HG02870 (cell line): Measurements from ENCODE around the gene ACTA1.
"Not testable (repeated sequence)": the region's sequence is repeated elsewhere in the genome, so short reads cannot be mapped to it uniquely, and the experiment has no call there.

Experiments
- ATAC-seq: cut with Tn5 transposase; IDR thresholded peaks from one replicate; pipeline ENCODE4 v1.9.1; 2021; ENCODE audit warnings: mild to moderate bottlenecking, moderate library complexity; ENCODE audit not compliant: unreplicated experiment

Gene ACTA1

DNA sequence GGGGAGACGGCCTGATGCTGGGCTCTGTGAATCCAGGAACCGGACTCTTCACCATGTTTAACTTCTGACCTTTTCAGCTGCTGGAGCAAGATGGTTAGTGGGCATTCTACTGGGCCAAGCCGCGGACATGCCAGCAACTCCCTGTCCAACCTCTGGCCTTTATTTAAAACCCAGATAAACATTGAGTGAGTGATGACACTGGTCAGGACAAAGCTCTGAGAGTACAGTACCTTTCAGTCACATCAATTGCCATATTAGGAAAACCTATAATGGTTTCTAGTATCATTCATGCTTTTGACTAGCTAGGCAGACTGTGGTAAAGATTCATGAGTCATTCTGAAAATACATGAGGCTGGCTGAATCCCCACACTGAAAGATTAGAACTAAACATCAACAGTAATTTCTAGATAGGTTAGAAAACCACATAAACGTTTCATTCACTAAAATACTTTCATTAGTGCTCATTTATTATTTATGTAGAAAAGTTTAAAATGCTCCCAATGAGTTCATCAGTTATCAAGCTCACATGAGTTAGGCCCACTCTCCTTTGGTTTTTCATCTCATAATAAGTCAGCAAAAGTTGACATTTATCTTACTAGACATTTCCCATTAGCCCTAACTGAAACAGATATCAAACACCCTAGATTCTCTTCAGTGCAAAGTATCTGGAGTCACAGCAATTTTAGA lies 7.1 kb upstream of the ACTA1 start:
- ATAC-seq = peak; percentile 98

DNA sequence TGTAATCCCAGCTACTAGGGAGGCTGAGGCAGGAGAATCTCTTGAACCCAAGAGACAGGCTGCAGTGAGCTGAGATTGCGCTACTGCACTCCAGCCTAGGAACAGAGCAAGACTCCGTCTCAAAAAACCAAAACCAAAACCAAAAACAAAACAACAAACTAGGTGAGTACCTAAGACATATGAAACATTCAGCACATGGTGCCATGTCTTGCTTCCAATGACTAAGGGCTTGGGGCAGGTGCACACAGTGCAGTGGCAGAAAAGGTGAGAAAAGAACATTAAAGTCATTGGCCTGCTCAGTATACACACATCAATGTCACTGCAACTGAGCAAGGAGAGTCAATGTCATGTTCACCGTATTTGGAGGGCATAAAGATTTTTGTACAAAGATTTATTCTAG lies 4.1 kb upstream of the ACTA1 start:
- ATAC-seq = no peak

DNA sequence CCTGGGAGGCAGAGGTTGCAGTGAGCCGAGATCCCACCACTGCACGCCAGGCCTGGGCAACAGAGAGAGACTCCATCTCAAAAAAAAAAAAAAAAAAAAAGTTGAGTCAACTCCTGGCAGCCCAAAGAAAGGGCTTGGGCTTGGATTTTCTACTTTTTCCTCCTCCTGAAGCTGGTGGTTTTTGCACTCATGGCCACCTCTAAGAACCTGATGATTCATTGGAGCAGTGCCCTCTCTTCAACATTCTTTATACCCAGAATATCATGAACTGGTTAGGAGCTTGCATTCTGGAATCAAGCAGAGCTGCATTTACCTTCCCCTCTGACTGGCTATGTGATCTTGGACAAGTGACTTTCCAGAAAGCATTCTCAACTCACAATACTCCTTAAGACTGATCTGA lies 3.5 kb upstream of the ACTA1 start:
- ATAC-seq = no peak

DNA sequence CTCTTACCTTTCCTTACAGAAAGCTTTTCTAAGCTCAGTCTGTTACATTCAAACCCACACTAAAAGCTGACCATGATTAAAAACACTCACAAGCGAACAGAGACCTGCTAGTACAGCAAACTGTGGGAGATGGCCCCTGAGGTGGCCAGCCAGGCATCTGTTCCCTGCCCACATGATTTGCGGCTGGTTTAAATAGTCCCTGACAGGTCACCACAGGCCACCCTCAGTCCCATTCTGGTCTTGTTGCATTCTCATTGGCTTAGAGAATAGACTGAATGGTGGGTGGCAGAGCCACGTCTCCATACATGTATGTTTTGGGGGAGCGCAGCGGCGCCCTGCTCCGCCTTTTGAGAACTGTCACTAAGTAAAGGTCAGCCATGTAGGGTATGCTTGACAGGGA lies 2.3 kb upstream of the ACTA1 start:
- no peak for ATAC-seq

DNA sequence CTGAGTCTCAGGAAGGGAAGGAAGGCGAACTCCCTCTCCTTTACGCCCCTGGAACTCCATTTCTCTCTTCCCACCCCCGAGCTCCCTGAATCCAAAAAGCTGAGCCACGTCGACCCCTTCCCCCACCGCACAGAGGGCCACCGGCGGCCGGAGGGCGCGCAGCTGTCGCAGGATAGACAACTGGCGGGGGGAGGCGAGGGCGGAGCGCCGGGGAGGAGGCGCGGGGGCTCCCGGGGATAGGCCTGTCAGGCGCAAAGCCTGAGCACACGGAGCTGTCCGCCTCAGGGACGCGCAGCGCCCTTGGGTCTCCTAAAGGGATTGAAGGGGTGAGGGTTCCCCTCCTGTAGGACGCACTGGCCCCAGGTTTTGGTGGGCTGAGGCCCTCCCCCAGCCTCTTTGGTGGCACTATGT lies 752 bp upstream of the ACTA1 start:
- ATAC-seq = no peak

DNA sequence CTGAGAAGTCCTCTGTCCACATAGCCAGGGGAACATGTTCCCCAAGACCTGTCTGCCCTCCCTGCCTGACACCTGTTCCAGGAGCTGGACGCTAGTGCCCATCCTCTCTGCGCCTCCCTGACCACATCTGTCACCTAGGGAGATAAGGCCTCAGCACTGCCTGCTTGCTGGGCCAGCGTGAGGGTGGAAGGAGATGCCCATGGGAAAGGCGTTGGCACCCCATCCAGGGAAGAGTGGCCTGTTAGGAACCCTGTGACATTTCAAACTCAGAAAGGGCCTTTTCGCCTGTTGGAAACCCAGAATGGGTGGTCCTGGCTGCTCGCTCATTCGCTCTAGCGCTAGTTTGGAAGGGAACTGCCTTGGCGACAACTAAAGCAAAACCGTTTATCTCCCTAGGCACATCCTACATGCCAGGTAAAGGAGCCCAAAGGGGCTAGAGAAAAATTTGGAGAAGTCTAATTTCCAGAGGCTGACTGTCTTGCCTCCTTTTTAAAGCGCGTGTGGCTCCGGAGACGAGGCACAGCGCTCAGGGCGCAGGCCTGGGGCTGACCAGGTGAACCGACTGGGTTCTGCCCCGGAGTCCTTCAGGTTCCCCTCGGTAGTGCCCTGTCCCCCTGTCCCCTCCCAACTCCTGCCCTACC lies 410 bp downstream of the ACTA1 start:
- no peak for ATAC-seq

DNA sequence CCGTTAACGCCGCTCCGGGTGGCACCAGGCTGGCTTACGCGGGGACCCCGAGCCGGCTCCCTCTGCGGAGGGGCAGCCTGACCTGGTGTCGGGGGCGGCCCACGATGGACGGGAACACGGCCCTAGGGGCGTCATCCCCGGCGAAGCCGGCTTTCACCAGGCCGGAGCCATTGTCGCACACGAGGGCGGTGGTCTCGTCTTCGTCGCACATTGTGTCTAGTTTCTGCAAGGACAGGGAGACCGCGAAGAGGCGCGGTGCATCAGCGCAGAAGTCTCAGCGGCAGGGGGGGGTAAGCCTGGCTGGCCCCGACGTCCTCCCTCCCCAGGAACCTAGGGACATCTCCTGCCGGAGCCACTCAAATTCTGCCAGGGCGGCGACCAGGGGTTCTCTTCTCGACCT lies 989 bp downstream of the ACTA1 start:
- ATAC-seq = no peak

DNA sequence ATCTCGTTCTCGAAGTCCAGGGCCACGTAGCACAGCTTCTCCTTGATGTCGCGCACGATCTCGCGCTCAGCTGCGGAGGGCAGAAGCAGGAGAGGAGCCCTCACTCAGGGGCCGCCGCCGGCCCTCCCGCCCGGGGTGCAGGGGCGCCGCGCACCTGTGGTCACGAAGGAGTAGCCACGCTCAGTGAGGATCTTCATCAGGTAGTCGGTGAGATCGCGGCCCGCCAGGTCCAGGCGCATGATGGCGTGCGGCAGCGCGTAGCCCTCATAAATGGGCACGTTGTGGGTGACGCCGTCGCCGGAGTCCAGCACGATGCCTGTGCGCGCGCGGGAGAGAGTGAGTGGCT lies 1.8 kb downstream of the ACTA1 start:
- ATAC-seq = no peak

DNA sequence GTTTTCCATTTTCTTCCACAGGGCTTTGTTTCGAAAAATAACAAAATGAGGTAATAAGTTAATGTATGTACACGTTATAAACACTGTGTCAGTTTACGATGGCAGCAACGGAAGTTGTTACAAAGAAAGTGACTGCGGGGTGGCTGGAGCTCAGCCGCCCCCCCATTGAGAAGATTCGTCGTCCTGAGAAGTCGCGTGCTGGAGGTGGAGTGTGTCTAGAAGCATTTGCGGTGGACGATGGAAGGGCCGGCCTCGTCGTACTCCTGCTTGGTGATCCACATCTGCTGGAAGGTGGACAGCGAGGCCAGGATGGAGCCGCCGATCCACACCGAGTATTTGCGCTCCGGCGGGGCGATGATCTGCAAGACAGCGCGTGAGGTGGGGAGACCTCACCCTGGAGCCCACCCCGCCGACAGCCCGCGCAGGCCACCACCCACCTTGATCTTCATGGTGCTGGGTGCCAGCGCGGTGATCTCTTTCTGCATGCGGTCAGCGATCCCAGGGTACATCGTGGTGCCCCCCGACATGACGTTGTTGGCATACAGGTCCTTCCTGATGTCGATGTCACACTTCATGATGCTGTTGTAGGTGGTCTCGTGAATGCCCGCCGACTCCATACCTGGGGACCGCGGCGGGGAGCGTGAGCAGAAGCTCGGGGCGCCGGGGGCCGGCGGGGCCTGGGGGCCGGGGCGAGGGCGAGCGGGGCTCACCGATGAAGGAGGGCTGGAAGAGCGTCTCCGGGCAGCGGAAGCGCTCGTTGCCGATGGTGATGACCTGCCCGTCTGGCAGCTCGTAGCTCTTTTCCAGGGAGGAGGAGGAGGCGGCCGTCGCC lies 2.4 kb downstream of the ACTA1 start:
- ATAC-seq = no peak

DNA sequence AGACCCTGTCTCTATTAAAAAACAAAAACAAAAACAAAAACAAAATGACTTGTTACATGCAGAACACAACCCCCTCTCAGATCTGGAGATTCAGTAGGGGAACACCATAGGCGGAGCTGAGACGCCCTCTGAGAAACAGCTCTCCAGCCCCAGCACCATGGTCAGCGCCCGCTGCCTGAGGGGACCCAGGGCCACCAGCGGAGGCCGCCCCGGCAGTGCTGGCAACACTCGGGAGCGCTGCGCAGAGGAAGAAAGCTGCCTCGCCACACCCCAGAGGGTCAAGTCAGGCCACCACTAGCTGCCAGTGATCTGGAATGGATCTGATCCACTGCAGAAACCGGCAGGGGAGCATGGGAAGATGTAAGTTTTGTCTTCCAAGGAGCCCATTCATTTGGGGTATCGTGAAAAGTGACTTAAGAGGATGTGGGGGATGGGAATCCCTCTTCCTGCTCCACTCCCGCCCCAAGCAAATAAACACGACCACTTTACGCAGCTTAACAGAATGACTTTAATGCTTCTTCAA lies 3.1 kb downstream of the ACTA1 start:
- ATAC-seq = no peak

DNA sequence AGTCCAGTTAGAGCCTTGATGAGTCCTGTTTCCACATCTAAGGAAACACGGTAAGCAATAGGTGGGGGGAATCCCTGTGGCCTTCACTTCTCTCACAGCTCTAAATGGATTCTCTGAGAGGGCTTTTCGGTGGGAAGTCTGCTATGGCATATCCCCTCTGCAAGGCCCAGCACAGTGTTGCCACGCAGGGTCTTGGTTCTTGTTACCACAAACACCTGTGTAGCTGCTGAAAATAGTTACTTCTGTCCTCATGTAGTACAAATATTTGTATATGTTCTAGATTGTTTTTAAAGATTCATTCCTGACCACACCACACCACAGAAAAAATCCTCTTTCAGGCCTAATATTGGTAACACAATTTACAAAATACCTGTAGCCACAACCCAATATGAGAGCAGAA lies 5.6 kb downstream of the ACTA1 start:
- ATAC-seq = no peak

DNA sequence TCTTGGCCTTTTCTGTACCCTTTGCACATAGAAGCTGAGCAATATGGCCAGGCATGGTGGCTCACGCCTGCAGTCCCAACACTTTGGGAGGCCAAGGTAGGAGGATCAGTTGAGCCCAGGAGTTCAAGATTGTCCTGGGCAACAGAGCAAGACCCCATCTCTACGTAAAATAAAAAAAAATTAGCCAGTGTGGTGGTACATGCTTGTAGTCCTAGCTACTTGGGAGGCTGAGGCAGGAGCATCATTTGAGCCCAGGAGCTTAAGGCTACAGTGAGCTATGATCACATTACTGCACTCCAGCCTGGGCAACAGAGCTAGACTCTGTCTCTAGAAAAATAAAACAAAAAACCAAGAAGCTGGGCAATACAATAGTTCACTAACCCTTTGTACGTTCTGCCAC lies 6.3 kb downstream of the ACTA1 start:
- ATAC-seq = no peak

DNA sequence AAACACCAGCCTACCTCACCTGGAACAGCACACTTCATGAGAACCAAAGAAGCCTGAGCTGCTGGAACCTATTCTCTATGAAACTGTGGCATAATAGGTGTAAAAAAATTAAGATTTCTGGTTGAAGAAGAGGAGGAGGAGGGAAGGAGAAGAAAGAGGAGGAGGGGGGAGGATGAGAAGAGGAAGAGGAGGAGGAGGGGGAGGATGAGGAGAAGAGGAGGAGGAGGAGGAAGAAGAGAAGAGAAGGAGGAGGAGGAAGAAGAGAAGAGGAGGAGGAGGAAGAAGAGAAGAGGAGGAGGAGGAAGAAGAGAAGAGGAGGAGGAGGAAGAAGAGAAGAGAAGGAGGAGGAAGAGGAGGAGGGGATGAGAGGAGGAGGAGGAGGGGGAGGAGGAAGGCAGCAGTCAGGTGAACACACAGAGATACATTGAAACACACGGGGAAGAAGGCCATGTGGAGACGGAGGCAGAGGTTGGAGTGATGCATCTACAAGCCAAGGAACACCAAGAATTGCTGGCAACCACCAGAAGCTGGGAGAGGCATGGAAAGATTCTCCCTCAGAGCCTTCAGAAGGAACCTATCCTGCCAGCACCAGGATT lies 8.2 kb downstream of the ACTA1 start:
- no peak for ATAC-seq

DNA sequence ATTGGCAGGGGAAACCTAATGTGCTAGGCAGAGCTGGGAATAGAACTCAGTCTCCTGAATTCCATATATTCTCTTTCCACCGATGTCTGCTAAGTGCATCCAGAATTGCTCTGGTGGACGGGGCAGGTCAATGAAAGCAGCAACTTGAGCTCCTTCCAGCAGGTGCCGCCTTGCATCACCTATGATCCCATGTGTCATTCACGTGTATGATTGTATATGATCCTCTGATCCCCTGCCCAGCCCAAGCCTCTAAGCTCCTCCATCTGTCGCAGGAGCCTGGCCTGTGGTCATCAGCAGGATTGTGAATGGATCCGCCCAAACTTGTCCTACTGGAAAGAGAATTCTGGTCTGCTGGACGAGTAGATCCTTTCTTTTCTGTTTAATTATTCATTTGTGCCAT lies 13.1 kb downstream of the ACTA1 start:
- ATAC-seq = no peak

DNA sequence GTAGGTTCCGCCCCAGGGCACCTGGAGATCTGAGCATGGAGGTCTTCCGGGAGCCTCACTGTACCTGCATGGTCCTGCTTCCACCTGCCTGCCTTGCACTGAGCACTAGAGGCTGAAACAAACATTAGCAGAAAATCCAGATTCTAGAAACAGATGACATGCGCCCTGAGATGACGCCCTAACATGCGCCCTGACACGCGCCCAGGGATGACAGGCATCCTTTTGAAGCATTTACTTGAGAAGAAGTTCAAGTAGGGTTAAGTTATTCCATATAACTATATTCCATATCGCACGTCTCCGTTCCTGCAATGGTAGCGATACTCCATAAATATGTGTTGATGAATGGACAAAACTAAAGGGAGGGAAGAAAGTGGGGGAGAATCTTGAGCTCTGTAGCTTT lies 13.7 kb downstream of the ACTA1 start:
- no peak for ATAC-seq

DNA sequence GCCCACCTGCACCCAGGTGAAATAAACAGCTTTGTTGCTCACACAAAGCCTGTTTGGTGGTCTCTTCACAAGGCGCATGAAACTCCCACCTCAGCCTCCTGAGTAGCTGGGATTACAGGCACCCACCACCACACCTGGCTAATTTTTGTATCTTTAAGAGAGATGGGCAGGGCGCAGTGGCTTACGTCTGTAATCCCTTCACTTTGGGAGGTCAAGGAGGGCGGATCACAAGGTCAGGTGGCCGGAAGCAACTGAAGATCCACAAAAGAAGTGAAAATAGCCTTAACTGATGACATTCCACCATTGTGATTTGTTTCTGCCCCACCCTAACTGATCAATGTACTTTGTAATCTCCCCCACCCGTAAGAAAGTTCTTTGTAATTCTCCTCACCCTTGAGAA lies 15.3 kb downstream of the ACTA1 start:
- ATAC-seq = not testable (repeated sequence)

DNA sequence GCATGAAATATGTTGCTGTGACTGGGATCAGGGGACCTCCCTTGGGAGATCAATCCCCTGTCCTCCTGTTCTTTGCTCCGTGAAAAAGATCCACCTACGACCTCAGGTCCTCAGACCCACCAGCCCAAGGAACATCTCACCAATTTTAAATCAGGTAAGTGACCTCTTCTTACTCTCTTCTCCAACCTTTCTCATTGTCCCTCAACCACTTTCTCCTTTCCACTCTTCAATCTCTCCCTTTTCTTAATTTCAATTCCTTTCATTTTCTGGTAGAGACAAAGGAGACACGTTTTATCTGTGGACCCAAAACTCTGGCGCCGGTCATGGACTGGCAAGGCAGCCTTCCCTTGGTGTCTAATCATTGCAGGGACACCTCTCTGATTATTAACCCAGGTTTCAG lies 21.1 kb downstream of the ACTA1 start:
- ATAC-seq = not testable (repeated sequence)

DNA sequence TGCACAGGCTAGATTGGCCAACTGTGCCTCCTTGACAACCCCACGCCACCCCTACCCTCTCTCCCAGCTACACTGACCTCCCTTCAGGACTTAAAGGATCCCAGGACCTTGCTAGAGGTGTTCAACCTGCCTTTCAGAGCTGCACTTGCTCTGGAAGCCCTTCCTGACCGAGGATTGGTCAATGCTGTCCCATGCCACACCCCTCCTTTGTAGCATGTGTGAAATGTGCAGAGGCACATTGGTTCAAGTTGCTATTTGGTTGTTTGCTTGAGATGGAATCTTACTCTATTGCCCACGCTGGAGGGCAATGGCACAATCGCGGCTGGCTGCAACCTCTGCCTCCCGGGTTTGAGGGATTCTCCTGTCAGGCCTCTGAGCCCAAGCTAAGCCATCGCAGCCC lies 21.8 kb downstream of the ACTA1 start:
- no peak for ATAC-seq

DNA sequence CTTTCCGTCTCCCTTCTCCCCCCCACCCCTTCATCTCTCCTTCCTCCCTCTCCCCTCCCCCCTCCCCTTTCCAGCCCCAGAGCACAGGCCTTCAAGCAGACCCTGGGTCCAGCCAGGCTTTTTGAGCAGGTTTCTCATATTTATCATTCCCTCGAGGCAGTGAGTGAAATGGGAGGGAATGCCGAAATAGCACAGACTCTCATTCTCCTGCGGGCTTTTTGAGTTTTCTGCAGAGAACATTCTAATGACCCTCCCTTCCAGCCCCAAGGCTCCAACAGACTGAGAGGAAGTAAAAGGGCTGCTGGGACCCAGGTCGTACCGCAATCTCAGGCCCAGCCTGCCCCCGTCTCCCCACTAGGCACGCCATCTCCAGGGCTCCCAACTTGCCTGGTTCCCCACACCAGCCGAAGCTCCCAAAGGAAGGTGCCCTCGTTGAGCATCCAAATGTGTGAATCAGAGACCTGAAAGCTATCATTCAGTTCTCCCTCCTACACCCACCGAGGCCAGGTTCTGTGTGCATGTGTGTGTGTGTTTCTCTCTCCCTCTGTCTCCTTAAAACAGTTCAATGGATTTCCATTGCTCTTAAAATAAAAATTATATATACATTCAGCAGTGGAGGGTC lies 22.3 kb downstream of the ACTA1 start:
- ATAC-seq = no peak

DNA sequence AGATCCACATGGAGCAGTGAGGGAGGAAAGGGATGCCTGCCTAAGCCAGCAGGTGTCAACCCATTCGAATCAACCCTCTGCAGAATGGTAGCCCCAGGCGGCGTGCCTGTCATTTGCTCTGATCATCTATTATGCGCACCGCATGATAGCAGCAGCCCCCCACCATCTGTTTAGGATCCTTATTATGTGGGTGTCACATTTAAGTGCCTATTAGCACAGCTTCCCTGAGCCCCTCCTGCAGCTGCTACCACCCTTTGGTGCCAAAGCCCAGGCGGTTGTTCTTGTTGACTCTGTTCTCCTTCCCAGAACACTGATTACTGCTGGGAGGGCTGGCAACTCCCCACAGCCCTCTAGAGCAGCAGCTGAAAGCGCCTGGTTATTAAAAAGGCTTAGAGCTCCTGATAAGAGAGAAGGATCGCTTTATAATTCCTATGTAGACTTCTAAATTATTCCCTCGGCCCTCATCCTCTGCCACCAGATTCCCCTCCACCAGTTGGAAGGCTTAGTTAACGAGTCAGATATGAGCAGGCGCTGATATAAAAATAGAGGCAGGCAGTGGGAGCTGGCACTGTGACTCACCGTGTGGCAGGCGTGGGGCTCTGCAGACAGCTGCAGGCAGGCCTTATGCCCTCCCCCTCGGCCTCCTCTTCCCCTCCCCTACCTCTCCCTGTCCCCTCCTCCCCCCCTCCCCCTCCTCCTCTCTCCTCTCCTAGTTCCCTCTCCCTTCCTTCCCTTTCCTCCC lies 23.0 kb downstream of the ACTA1 start:
- no peak for ATAC-seq

DNA sequence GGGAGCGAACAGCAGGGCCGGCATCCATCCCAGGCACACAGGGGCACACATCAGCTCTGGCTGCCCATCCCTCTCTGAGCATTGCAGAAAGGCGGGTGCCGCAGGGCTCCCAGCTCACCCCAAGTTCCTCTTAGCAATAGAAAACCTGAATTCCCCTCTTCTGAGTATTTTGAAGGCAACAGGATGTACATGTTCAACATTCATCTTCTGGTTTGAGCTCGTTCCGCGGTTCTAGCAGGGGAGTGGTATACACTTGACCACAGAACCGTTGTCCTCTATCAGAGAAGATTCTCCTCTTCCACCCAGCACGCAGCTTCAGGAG lies 23.6 kb downstream of the ACTA1 start:
- no peak for ATAC-seq
